M059J (cell line): Measurements from ENCODE around the gene IFT122. TPM values are rescaled to one million over a fixed set of nuclear protein-coding genes. Genes with fewer than 3 reads are reported as not detected.

Source experiments
- DNase-seq: peaks from one replicate; pipeline ENCODE4 v3.0.0-alpha.2; 2012; ENCODE audit warnings: low read depth
- total RNA-seq: library from RNA; depleted of rRNA; stranded (reverse); fragments of >200 nt; shearing (Covaris generic); gene quantifications from 2 replicates; pipeline ENCODE4 v1.2.3, GENCODE V29; 2014

IFT122 gene
- total RNA-seq, 1 experiment from 2014 or later: 14.7 TPM

DNA sequence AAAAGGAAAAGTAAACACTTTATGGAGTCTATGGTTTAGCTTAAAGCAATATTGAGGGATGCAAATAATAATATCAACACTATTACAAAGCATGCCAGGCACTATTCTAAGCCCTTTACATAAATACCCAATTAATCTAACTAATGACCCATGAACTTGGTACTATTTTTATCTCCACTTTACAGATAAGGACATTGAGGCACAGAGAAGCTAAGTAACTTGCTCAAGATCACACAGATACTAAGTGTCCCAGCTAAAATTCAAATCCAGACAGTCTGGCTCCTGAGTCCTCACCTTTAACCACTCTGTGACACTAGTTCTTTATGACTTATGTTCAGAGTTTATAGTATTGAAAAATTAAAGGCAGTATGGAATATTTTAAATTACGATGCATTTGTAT lies 5.9 kb upstream of the IFT122 start:
- no peak for DNase-seq

DNA sequence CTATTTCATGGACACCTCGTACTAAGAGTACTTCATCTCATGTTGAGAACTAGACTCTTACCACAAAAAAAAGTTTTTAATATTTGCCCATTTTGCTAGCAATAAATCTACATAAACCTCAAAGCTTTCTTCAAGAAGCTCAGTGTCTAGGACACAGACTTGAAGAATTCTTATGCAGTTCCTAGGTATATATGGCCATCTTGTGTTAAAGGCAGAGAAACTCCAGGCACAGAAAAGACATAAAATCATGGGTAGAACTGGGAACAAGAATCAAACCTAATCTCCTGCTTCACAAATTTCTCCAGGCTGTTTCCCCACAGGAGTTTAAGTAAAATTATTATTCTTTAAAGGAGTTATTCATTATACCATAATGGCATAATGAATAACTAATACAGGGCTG lies 4.7 kb upstream of the IFT122 start:
- no peak for DNase-seq

DNA sequence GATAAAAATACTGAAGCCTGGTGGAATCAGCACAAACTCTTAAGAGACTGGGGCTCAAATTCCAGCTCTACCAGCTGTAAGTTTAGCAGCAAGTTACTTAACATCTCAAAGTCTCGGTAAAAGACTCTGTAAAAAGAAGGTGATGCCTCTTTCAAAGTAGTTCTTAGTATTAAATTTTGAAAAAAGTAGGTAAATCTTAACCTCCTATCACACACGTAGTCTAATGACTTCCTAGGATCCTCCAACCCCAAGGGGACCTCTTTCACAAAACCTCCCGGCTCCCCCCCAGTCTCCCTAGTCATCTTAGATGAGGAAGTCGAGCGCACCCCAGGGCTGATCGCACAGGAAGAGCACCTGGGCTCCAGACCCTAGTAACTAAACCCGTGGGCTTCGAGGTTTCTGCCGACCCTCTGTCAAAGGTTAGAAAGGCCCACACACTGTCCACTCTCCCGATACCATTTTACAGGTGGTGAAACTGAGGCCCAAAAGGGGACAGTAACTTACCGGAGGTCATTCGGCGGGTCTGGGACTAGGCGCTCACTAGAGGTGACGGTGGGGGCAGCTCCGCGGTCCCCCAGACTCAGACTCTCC lies 703 bp upstream of the IFT122 start:
- DNase-seq: peak; percentile 58

DNA sequence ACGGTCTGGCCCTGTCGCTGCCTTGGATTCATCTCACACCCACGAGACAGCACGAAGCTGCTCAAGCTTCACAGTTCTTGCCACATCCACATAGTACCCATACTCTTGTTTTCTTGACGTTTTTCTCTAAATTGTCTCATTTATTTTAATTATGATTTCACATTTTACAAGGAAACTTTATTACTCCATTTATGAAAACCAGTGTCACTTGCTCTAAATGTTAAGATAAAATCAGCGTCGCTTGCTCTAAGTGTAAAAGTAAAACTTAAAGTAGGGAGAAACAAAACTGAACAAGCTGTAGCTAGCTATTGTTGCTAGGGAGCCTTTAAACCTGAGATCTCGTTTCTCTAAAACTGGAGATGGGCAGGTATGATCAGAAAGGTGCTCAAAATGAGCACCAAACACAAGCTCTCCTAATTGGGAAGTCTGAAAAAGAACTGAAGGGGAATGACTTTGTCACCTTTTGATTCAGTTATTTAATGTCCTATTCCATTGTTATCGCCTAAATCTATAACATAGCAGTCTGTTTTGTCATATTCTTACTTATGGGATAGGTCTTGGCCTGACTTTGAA lies 680 bp downstream of the IFT122 start:
- DNase-seq: no peak

DNA sequence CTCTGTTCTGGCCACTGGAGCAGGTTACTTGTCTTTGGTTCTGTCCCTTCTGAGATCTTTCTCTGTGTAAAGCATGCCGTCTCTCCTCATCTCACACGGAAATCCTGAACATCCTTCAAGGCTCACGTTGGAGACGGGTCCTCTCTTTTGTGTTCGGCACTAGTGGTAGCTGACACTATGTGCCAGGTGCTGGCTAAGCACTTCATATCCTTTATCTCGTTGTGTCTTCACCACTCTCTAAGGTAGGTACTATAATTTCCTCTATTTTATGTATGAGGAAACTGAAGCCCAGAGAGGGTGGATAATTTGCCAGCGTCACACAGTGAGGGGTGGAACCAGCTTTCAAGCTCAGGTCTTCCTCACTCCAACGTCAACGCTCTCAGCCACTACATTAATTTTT lies 1.2 kb downstream of the IFT122 start:
- no peak for DNase-seq

DNA sequence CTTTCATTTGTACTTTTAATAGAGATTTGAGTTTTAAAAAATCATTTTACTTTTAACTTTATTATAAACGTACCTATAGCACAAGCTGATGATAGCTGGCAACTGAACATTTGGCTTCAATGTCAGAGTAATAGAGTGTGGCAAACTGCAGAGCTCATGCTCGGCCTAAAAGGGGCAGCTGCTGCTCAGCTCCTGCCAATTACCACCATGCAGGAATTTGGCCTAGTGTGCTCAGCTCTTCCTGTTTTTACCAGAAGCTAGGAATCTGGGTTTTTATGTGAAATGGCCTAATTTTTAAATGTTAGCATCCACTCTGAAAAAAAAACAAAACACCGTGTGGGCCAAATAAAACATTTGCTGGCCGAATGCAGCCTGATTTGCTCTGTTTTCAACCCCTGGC lies 1.8 kb downstream of the IFT122 start:
- DNase-seq: peak; percentile 62

DNA sequence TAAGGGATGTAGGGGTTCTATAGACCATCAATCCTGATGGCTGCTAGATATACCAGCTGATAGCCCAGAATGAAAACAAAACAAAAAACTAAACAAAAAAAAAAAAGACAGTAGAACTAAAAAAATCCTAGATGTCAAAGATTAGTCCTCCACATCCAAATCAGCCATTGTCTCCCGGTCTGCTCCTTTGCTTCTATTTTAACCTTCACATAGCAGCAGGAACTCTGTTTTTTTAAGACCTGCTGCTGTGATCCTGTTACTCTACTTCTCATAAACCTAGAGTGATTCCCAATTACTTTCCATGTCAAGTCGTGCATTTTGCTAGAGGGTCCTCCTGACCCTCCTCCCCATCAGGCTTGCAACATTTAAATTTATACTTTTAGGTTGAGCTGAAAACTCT lies 2.5 kb downstream of the IFT122 start:
- DNase-seq: no peak

DNA sequence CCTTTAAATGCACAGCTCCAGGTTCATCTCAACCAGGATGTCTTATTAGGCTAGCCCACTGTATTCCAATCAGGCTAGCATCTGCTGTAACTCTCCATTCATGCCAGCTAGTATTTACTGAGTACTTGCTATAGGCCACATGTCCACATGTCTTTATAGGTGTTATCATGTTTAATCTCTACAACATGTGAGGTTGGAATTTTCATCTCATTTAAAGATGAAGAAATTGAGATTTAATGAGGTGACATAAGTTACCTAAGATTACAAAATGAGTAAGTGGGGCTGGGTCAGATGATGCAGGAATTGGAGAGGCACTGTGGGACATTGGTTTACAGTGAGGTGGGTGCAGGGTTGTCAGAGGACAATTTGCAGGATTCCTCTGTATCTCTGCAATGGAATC lies 2.9 kb downstream of the IFT122 start:
- no peak for DNase-seq

DNA sequence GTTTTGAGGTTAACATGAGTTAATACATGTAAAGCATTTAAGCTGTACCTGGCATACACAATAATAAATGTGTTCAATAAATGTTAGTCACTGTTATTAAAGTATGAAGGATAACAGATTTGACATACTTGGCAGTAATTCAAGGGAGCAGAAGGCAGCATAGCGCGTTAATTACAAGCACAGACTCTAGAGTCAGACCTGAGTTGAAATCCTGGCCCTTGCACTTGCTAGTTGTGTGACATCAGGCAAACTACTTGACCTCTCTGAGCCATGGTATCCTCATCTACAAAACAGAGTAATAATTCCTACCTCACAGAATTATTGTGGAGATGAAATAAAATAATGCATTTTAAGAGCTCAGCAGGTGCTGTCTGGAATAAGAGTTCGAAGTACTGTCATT lies 5.4 kb downstream of the IFT122 start:
- no peak for DNase-seq

DNA sequence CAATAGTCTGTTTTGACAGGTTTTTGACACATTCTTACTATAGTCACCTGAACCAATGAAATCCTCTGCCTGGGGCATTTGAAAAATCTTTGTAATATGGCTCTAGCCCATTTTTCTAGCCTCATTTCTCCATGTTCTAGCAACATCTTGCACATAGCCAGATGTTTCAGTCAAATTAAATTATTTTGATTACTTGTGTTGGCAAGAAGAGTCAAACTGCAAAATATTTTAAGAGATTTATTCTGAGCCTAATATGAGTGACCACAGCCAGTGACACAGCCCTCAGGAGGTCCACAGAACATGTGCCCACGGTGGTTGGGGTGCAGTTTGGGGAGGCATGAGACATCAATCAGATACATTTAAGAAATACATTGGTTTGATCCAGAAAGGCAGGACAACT lies 6.9 kb downstream of the IFT122 start:
- no peak for DNase-seq

DNA sequence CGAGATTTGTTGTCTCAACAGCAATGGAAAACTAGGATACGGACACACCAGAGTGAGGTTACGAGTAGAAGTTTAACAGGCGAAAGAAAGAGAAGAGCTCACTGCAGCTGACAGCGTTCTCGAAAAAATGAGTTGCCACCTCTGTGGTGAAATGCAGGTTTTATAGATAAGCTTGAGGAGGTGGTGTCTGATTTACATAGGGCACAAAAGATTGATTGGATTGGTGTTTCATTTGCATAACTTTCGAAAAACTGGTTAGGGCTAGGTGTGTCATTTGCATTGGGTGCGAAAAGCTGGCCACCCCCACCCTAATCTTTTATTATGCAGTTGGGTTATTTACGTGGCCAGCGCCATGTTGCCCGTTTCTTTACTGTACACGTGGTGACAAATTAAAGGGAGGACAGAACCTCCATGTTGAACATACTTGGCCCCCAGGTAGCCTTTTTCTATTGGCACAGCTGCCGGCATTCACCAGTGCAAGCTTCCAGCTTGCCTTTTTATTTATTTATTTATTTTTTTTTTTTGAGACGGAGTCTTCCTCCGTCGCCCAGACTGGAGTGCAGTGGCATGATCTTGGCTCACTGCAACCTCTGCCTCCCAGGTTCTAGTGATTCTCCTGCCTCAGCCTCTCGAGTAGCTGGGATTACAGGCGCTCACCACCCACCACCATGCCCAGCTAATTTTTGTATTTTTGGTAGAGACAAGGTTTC lies 8.3 kb downstream of the IFT122 start:
- no peak for DNase-seq

DNA sequence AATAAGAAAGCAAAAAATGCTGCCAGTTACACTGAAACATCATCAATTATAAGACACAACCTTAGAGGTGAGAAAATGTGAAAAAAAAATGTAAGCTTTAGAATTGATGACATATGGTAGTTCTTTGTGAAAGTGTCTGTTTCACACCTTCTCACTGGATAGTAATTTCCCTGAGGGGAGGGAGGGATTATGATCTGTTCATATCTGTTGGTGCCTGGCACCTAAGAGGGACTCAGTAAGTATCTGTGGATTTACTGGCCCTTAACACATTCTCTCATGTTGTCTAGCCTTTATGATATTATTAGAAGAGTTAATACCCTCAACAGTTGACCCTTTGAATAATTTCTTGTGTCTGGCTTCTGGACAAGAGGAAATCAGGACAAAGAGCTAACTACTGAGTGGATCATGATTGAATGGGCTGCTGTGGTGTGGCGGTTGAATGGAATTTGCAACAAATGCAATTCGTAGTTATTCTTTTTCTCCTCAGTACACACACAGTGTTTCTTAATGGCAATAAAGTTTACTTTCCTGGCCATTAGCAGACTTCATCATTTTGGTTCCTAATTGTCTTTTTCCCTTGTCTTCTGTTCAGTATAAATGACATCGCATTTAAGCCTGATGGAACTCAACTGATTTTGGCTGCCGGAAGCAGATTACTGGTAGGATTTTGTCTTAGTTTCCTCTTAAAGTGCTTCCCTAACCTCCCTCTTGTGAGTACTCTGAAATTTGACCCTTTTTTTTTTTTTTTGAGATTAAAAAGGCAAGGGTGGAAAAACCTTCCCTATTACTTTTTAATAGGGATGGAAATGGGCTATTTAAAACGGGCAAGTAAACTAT lies 9.5 kb downstream of the IFT122 start:
- DNase-seq: no peak

DNA sequence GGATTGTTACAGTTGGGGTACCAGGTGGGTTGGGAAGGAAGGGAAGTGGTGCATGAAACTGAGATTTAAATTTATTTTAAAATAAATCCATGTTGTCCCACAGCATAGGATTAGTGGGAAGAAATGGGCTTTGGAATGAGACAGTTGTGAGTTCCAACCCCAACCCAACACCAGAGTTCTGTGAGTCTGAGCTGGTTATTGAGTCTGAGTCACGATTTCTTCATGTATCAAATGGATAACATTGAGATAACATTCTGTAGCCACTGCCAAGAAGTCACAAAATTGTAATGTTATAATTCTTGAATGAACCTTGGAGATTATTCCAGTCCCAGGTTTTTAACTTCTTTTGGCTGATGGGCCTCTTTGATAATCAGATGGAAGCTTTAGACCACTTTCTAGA lies 13.7 kb downstream of the IFT122 start:
- no peak for DNase-seq

DNA sequence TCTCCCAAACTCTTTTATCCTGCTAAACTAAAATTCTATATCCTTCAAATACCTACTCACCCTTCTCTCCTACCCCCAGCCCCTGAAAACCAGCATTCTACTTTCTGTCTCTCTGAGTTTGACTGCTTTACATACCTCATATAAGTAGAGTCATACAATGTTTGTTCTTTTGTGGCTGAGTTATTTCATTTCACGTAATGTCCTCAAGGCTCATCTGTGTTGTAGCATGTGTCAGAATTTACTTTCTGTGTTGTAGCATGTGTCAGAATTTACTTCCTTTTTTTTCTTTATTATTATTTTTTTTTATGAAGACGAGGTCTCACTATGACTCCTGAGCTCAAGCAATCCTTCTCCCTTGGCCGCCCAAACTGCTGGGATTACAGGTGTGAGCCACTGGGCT lies 20.1 kb downstream of the IFT122 start:
- no peak for DNase-seq

DNA sequence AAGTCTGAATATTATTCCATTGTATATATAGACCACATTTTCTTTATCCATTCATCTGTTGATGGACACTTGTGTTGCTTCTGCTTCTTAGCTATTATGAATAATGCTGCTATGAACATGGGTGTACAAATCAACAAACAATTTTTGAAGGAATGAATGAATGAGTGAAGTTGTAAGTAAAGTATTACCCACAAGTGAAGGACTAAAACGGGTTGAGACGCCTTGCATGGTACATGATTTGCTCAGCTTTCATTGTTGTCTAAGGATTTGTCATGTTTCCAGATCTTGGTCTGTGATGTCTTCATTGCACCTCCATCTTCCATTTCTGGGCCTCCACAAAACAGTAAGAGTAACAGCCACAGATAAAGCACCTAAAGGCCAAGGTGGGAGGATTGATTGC lies 20.5 kb downstream of the IFT122 start:
- no peak for DNase-seq

DNA sequence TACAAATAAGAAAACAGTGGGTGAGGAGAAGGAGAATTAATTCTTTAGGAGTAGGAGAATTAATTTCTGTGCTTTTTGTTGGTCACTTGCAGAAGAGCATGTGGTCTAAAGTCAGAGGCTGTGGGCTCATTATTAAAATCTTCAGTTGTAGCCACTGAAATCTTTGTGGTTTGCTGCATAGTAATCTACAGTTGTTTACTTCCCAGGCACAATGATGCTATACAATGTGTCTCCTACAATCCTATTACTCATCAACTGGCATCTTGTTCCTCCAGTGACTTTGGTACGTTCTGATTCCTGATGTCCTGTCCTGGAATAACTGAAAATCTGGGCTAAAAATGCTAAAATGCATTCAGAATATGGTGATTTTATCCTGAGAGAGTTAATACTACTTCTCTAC lies 21.0 kb downstream of the IFT122 start:
- DNase-seq: peak; percentile 91

DNA sequence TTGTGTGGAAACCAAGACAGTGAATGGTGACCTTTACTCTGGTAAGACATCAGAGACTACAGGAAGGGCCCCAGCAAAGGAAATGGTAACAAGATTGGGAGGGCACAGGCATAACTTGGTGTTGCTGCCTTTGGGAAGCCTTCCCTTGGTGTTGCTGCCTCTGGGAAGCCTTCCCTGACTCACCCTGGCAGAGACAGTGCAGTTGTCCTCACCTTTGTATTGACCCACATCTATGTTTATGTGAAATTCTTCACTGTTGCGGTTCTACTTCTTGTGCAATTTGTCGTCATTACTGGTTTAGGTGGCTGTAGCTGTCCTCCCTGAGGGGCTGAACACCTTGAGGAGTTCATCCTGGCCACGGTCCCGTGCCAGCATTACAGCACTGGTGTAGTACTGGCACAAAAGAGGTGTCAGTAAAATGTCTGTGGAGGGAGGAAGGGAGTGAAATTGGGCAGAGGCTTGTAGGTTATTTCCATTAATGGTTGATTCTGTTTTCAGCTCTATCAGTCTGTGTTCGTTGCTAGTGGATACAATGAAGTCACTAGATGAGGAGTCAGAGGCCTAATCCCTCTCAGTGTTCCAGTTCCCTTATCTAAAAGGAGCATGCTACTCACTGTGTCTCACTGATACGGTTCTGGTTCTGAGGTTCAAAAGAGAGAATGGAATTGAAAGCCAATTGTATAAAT lies 21.6 kb downstream of the IFT122 start:
- DNase-seq: peak; percentile 91

DNA sequence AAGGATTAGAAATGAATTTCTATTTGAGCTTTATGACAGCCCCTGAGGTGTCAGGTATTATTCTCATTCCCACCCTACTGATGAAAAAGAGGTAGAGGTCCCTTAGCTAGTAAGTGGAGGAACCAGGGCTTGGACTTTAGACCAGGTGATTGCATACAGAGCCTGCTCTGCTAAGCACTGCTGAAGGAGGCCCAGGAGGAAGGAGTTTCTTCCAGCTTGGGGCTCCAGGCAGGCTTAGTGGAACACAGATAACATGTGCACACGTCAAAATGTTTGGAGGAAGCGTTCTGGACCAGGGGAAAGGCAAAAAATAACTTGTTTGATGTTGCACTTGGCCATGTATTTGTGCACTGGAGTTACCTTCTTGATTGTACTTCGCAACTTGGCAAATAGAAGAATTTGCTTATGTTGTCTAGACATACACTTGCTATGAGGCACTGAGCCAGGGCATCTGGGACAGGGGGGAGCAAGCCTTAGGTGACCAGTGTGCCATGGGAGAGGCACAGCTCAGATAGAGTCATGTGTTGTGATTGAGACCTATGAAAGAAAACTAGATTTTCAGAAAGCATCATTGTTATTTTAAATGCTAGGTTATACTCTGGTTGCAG lies 22.4 kb downstream of the IFT122 start:
- no peak for DNase-seq

DNA sequence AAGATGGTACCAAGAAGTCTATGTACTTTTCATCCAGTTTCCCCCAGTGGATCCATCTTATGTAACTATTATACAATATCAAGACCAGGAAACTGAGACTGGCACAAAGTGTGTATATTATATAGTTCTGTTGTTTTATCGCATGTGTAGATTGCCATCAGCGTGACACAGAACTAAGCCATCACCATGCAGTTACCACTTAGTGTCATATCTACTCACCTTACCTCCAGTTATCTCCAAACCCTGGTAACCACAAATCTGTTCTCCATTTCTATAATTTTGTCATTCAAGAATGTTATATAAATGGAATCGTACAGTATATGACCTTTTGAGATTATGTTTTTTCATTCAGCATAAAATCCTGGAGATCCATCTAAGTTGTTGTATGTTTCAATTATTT lies 23.1 kb downstream of the IFT122 start:
- no peak for DNase-seq

DNA sequence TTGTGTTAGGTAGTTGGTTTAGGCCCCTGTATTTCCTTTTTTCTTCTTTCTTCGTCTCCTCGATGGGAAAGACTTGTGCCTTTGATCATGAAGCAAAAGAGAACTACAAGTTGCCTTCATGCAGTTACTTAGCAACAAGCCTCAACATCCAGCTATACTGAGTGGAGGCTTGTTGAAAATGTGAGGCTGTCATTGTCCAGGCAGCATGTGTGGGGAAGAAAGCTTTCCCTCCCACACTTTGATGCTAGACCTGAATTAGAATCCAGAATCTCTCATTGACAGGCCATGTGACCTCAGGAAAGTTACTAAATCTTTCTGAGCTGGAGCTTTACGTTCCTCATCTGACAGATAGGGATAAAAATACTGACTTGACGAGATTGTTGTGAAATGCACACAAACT lies 23.7 kb downstream of the IFT122 start:
- no peak for DNase-seq

DNA sequence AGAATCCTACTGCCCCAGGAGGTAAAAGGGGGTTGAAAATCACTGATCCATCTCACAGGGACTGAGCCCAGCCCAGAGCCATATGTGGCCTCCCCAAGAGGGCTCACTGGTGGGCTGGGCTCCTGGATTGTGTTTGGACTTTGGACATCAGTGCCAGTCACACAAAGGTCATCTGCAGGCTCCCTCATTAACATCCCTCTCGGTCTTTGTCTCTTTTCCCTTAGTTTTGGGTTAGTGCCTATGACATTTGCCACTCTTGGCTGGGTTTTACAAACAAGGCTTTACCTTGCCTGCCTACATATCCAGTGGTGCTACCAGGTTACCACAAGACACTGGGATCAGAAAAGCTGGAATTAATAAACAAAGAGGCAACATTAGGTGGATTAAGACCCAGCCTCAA lies 27.9 kb downstream of the IFT122 start:
- no peak for DNase-seq

DNA sequence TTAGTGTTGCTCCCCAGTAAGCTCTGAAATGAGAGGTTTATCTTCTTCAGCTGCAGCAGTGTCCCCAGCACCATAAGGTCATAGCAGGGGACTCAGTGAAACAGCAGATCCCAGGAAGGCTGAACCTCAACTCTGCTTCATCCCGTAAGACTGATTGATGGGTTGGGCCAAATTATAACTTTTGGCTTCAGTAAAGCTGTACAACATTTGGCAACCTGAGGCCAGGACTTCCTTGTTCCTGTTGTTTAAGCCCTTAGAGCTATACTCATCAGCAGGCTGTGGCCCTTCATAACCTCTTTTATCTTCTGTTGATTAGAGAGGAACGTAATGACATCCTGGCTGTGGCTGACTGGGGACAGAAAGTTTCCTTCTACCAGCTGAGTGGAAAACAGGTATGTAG lies 29.0 kb downstream of the IFT122 start:
- DNase-seq: no peak
